Lung (tissue), 12 donors: ENCODE data around the gene OR52E5. TPM values are rescaled to one million over a fixed set of nuclear protein-coding genes. Genes with fewer than 3 reads are reported as not detected.

Experiments
- ATAC-seq: fragments of 200-7000 bp; cut with Tn5 transposase; one replicate; pipeline ENCODE4 v1.9.1; 2020; ENCODE audit warnings: moderate number of reproducible peaks; ENCODE audit not compliant: insufficient read depth, low FRiP score
- DNase-seq, 3 donors: peaks; one replicate each; pipeline ENCODE4 v3.0.0-alpha.2; 2013 to 2017
- H3K27ac ChIP-seq, 2 donors: one replicate each; pipeline ENCODE4 v1.5.1; 2013; ENCODE audit warnings: mild to moderate bottlenecking in 2 of 2, moderate library complexity in 2 of 2, control low read depth in 1 of 2, inconsistent platforms in 1 of 2, low read depth in 1 of 2, low read length in 1 of 2
- H3K27me3 ChIP-seq, 3 donors: one replicate each; pipeline ENCODE4 v1.5.1; 2013; ENCODE audit warnings: low read length in 2 of 3; ENCODE audit not compliant: control insufficient read depth in 3 of 3, insufficient read depth in 3 of 3
- H3K36me3 ChIP-seq, 4 donors: one replicate each; pipeline ENCODE4 v1.5.1; 2013; ENCODE audit warnings: low read length in 4 of 4, mild to moderate bottlenecking in 1 of 4, moderate library complexity in 1 of 4; ENCODE audit not compliant: control insufficient read depth in 4 of 4, insufficient read depth in 4 of 4
- H3K4me1 ChIP-seq, 5 donors: one replicate each; pipeline ENCODE4 v1.5.1; 2013; ENCODE audit warnings: low read length in 5 of 5, mild to moderate bottlenecking in 2 of 5, moderate library complexity in 1 of 5; ENCODE audit not compliant: control insufficient read depth in 5 of 5, insufficient read depth in 5 of 5
- H3K4me3 ChIP-seq: one replicate; pipeline ENCODE4 v1.5.1; 2013; ENCODE audit warnings: mild to moderate bottlenecking, control low read depth, moderate library complexity
- H3K9ac ChIP-seq, 2 donors: one replicate each; pipeline ENCODE4 v1.5.1; 2013; ENCODE audit warnings: low read length in 2 of 2, control low read depth in 1 of 2; ENCODE audit not compliant: insufficient read depth in 1 of 2
- H3K9me3 ChIP-seq, 4 donors: one replicate each; pipeline ENCODE4 v1.5.1; 2013; ENCODE audit warnings: low read length in 3 of 4, mild to moderate bottlenecking in 1 of 4, moderate library complexity in 1 of 4; ENCODE audit not compliant: control insufficient read depth in 4 of 4, insufficient read depth in 3 of 4
- CTCF ChIP-seq: IDR thresholded peaks from 2 replicates; pipeline ENCODE4 v1.5.1; 2012; ENCODE audit warnings: mild to moderate bottlenecking; ENCODE audit errors: control extremely low read depth, extremely low read depth
- WGBS, 2 donors: extraction: QIAGEN DNeasy Blood & Tissue Kit; methylation state at CpG; one replicate each; pipeline ENCODE4 v1.1.7; 2013; 5-methylcytosine and 5-hydroxymethylcytosine counted together
- polyA plus RNA-seq, 2 donors: library from polyadenylated mRNA; stranded (reverse); fragments of 200-250 nt; gene quantifications; one replicate each; pipeline ENCODE4 v1.2.1, GENCODE V29; 2013
- total RNA-seq, 2 donors: library from RNA; depleted of rRNA in 1 of 2; stranded (reverse); fragments of >200 nt in 1 of 2; gene quantifications; one replicate each; pipeline ENCODE4 v1.2.1, GENCODE V29; 2014 to 2021
- donor health status: control.
- donor health status: control.
- donor health status: Bipolar disorder and iron deficiency.
- donor health status: healthy.
- donor health status: DM: yes; HTN: yes; CAD: no.

The OR52E5 gene
- total and polyA plus RNA-seq, 4 donors: not detected

- no peak within 1 kb of the TSS for H3K4me3 ChIP-seq
- no peak for ATAC-seq
- no peaks in the 10 kb centered on the region for H3K4me1 ChIP-seq
- DNase-seq: no peak
- H3K27ac ChIP-seq: no peak within 1 kb of the TSS
- WGBS, 2 donors: 83 to 89% methylated on average over 3 of the region's 3 CpGs
- no peaks in the 10 kb centered on the region for H3K27me3 ChIP-seq
- H3K9me3 ChIP-seq: peaks cover 0 to 7% (median under 1%) of the 10 kb centered on the region in 4 donors
- no peaks in the 10 kb centered on the region for H3K36me3 ChIP-seq
- TF ChIP-seq CTCF: no peak
- H3K9ac ChIP-seq: no peak within 1 kb of the TSS
Observed at GRCh38 chr11:5941951-5942350, 48.9 kb downstream of the OR52E5 start, which contains the start of gene OR56A3. Gene OR56A3, plus strand, starts transcription at chr11:5942251. Its CDS starts 5,096 bp downstream, at chr11:5947347.

Other genes with a start within 250 kb of the OR52E5 start
- 10 to 100 TPM; 34.1 to 46.0 TPM for gene TRIM5, start 208.1 kb upstream of the OR52E5 start, total RNA-seq
- gene TRIM5, start 208.1 kb upstream of the OR52E5 start, polyA plus RNA-seq: 10 to 100 TPM; 12.3 to 15.3 TPM
- gene TRIM22, start 203.4 kb upstream of the OR52E5 start, total RNA-seq: 100 to 1,000 TPM; 107 to 128 TPM
- gene TRIM22, start 203.4 kb upstream of the OR52E5 start, polyA plus RNA-seq: 100 to 1,000 TPM in 1 of 2 donors, 10 to 100 TPM in 1; 59.0 to 173 TPM
- gene OR56B1, start 156.8 kb upstream of the OR52E5 start, total RNA-seq: not detected
- gene OR56B1, start 156.8 kb upstream of the OR52E5 start, polyA plus RNA-seq: under 1 TPM; 0.03 to 0.08 TPM
- under 1 TPM; 0.26 to 0.28 TPM for gene OR52N4, start 139.0 kb upstream of the OR52E5 start, total RNA-seq
- gene OR52N4, start 139.0 kb upstream of the OR52E5 start, polyA plus RNA-seq: under 1 TPM; 0.31 to 0.41 TPM
- not detected for gene OR52N5, start 109.9 kb upstream of the OR52E5 start, total RNA-seq
- not detected for gene OR52N5, start 109.9 kb upstream of the OR52E5 start, polyA plus RNA-seq
- gene OR52N1, start 101.9 kb upstream of the OR52E5 start, total RNA-seq: not detected
- not detected for gene OR52N1, start 101.9 kb upstream of the OR52E5 start, polyA plus RNA-seq
- gene OR52N2, start 84.3 kb upstream of the OR52E5 start, total RNA-seq: not detected
- under 1 TPM in 1 of 2 donors, not detected in 1; 0.06 TPM for gene OR52N2, start 84.3 kb upstream of the OR52E5 start, polyA plus RNA-seq
- gene OR52E6, start 51.3 kb upstream of the OR52E5 start, total RNA-seq: not detected
- gene OR52E6, start 51.3 kb upstream of the OR52E5 start, polyA plus RNA-seq: not detected
- gene OR52E8, start 35.5 kb upstream of the OR52E5 start, total RNA-seq: under 1 TPM in 1 of 2 donors, not detected in 1; 0.18 TPM
- gene OR52E8, start 35.5 kb upstream of the OR52E5 start, polyA plus RNA-seq: not detected
- not detected for gene OR52E4, start 12.6 kb upstream of the OR52E5 start, total RNA-seq
- gene OR52E4, start 12.6 kb upstream of the OR52E5 start, polyA plus RNA-seq: not detected
- gene OR56A3, start 49.0 kb downstream of the OR52E5 start, total RNA-seq: not detected
- gene OR56A3, start 49.0 kb downstream of the OR52E5 start, polyA plus RNA-seq: not detected
- not detected for gene OR56A5, start 75.3 kb downstream of the OR52E5 start, total RNA-seq
- not detected for gene OR56A5, start 75.3 kb downstream of the OR52E5 start, polyA plus RNA-seq
- under 1 TPM; 0.18 to 0.23 TPM for gene OR52L1, start 93.8 kb downstream of the OR52E5 start, total RNA-seq
- gene OR52L1, start 93.8 kb downstream of the OR52E5 start, polyA plus RNA-seq: not detected
- gene OR56A4, start 113.7 kb downstream of the OR52E5 start, total RNA-seq: under 1 TPM in 1 of 2 donors, not detected in 1; 0.06 TPM
- not detected for gene OR56A4, start 113.7 kb downstream of the OR52E5 start, polyA plus RNA-seq
- under 1 TPM in 1 of 2 donors, not detected in 1; 0.09 TPM for gene OR56A1, start 137.6 kb downstream of the OR52E5 start, total RNA-seq
- not detected for gene OR56A1, start 137.6 kb downstream of the OR52E5 start, polyA plus RNA-seq
- not detected for gene OR56B4, start 214.5 kb downstream of the OR52E5 start, total RNA-seq
- not detected for gene OR56B4, start 214.5 kb downstream of the OR52E5 start, polyA plus RNA-seq